HuH-7 (cell line): Measurements from ENCODE around the gene SLC5A6.

Source experiments
- DNase-seq: peaks from one replicate; pipeline ENCODE4 v3.0.0; 2011; ENCODE audit warnings: low spot score

SLC5A6 gene

DNA sequence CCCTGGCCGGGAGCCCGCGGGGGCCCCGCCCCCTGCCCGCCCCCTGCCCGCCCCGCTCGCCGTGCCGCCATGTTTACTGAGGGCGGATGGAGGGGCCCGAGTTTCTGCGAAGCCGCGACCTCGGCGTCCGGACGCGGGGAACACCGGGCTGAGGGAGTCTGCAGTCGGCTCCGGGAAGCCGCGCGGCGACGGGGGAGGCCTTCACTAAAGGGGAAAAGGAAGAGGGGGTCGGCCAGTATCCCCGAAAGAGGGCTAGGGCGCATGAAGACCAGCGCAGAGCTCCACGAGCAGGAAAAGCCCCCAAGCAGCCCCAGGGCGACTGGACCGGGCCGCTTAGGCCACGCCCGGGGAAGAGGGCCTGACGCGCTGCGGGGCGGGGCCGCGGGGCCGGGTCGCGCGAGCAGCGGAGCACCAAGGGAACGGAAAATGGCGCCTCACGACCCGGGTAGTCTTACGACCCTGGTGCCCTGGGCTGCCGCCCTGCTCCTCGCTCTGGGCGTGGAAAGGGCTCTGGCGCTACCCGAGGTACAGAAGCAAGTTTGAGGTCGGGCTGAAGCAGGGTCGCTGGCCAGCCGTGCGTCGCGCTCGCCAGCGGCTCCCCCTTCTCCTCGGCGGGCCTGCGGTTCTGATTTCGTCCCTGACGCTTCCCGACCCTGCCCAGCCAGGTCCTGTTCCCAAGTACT, at the start of gene SLC5A6, which contains the start of gene ATRAID:
Gene SLC5A6 (minus strand): TSS at position 326 of the 683 bp plus-strand sequence. CDS start 4,618 bp downstream, outside the sequence.
Gene ATRAID (plus strand): TSS at position 99 of the 683 bp plus-strand sequence. CDS start 328 bp downstream, at position 427.
- DNase-seq, result peak; percentile 92

GRCh38 chr2:27261241-27261925, 49.3 kb upstream of the SLC5A6 start:
- no peak for DNase-seq

GRCh38 chr2:27258051-27258450, 46.0 kb upstream of the SLC5A6 start:
- no peak for DNase-seq

- DNase-seq, result no peak
Measured at GRCh38 chr2:27256855-27257454, 44.9 kb upstream of the SLC5A6 start.

DNA sequence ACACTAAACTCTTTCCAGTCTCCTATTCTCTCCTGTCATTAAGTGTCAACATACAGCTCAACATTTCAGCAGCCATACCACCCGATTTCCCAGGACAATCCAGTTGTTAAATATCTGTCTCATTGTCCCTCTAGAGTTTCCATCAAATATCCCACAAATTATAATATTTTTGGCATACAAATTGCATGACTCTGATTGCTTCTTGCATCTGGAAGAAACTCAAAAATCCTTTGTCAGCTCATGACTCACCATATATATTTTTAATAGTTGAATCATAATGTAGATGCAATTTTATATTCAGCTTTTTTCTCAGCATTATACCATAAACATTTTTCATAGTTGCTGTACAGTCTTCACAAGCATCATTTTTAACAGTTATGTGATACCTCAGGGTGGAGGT, 43.6 kb upstream of the SLC5A6 start:
- no peak for DNase-seq

DNA sequence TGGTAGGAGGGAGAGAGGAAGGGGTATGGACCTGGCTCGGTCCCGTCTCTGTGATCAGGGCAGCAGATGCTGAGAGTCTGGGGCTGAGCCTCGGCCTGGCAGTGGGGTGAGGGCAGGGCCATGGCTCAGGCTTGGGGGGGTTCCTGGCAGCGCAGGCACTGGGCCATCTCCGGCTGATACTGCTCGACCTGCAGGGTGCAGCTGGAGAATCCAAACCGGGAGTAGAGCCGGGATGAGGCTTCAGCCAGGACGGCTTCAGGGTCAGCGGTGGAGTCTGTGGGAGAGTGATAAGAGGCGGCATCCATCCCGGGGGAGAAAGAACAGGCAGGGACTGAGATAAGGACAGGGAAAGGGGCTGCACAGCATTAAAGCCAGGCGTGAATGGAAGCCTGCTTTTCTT, 43.1 kb upstream of the SLC5A6 start:
- no peak for DNase-seq

GRCh38 chr2:27251766-27252165, 39.7 kb upstream of the SLC5A6 start:
- no peak for DNase-seq

DNA sequence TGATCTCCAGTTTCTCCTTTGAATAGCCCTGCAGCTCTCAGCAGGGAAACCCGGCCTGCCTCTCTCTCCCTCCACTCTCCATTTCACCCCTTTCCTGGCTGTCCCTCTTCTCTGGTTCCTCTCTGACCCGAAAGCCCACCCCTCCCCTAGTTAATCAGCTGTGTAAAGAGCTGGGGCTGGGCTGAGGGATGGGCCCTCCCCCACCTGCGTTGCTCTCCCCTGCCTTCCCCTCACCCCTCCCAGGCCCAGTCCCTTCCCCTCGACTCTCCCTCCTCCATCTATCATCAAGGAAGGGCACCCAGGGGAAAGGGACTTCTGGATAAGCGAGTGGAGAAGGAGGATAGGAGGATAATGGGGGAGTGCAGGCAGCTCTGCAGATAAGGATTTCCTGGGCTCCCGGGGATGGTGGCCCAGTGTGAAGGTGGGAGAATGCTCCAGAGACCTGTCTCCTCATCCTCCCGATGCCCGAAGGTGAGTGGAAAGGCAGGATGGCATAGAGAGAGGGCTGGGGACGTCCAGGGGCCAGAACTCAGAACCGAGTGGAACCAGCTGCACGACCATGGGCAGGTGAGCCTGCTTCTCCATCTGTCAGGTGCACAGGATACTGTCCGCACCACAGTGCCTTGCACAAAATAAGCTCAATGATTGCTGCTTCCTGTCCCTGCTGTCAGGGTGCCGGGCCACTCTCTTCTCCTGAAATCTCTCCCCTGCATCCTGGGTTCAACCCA, 38.7 kb upstream of the SLC5A6 start:
- no peak for DNase-seq

GRCh38 chr2:27249891-27250651, 38.0 kb upstream of the SLC5A6 start:
- DNase-seq, result peak; percentile 91

GRCh38 chr2:27249159-27249890, 37.3 kb upstream of the SLC5A6 start:
- DNase-seq, result no peak

GRCh38 chr2:27247893-27248292, 35.8 kb upstream of the SLC5A6 start:
- no peak for DNase-seq

DNA sequence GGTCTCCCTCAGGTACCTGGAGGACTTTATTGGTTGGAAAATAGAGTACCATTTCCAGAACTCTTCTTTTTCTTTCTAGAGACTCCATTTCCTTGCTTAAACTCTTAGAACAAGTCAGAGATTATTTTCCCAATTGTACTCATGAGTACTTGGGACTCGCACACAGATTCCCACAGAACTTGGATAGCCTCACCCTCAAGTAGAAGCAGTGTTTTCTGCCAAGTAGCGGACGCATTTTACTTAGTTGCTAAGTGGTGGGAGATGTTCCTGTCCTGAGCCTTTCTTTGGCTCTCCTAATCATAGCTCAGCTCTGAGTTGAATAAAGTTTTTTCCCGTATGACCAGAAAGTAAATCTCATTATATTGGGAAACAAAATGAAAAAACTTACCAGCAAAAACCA, 33.6 kb upstream of the SLC5A6 start:
- no peak for DNase-seq

- no peak for DNase-seq
Measured at GRCh38 chr2:27245116-27245515, 33.0 kb upstream of the SLC5A6 start.

GRCh38 chr2:27243391-27244130, 31.5 kb upstream of the SLC5A6 start:
- DNase-seq, result no peak

GRCh38 chr2:27242614-27242951, 30.5 kb upstream of the SLC5A6 start:
- no peak for DNase-seq

DNA sequence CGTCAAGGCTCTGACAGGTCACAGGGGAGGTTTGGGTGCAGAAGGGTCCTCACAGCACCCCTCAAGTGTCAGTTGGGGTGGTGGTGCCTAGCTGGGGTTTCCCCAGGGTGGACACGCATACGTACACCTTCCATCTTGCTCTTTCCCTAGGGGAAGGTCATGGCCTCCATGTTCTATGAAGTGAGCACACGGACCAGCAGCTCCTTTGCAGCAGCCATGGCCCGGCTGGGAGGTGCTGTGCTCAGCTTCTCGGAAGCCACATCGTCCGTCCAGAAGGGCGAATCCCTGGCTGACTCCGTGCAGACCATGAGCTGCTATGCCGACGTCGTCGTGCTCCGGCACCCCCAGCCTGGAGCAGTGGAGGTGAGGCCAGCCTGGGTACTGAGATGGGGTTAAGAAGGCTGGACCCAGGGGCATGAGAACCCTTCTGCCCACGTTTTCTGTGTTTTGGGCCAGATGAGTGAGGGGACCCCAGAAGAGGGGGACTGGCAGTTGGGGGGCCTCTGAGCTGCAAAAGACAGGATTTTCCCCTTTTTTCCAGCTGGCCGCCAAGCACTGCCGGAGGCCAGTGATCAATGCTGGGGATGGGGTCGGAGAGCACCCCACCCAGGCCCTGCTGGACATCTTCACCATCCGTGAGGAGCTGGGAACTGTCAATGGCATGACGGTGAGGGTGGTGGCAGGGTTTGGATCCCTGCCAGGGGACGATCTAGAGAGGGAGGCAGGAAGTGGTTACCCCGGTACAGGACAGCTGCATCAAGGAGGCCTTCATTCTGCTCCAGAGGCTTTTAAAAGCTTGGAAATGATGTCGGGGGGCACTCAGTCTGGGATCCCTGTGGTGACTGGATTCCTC, 29.9 kb upstream of the SLC5A6 start:
- DNase-seq, result no peak

- no peak for DNase-seq
Measured at GRCh38 chr2:27240406-27240805, 28.3 kb upstream of the SLC5A6 start.

- no peak for DNase-seq
Measured at GRCh38 chr2:27238976-27239375, 26.9 kb upstream of the SLC5A6 start.

DNA sequence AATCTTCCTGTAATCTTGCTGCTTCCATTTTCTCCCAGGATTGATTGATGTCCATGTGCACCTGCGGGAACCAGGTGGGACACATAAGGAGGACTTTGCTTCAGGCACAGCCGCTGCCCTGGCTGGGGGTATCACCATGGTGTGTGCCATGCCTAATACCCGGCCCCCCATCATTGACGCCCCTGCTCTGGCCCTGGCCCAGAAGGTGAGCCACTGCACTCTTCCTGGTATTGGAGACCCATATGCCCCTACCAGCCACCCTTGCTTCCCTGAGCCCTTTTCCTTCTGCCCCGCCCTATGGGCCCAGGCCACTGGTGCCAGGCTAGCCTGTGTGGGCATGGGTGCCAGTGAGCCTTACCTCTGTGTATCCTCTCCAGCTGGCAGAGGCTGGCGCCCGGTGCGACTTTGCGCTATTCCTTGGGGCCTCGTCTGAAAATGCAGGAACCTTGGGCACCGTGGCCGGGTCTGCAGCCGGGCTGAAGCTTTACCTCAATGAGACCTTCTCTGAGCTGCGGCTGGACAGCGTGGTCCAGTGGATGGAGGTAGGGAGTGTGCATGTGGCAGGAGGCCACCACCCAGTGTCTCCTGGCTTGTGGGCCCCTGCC, 25.4 kb upstream of the SLC5A6 start:
- DNase-seq, result no peak
